Osteoblast (primary cell): ENCODE data around the gene HOXA1. TPM values are rescaled to one million over a fixed set of nuclear protein-coding genes. Genes with fewer than 3 reads are reported as not detected.

Source experiments
- DNase-seq: peaks from one replicate; pipeline ENCODE4 v3.0.0; 2011; ENCODE audit warnings: low spot score, mixed read lengths; ENCODE audit not compliant: insufficient read length; ENCODE audit errors: missing footprints
- H2AFZ ChIP-seq: 2 replicates; pipeline ENCODE4 v1.6.0; 2011; ENCODE audit warnings: mild to moderate bottlenecking, low read length
- H3K27ac ChIP-seq: 2 replicates; pipeline ENCODE4 v1.5.1; 2011; ENCODE audit warnings: mild to moderate bottlenecking, low read depth, low read length, moderate library complexity
- H3K27me3 ChIP-seq: 2 replicates; pipeline ENCODE4 v1.6.0; 2012; ENCODE audit warnings: mild to moderate bottlenecking, control low read depth, inconsistent platforms, low read length, moderate library complexity; ENCODE audit not compliant: insufficient read depth
- H3K36me3 ChIP-seq: 2 replicates; pipeline ENCODE4 v1.5.1; 2011; ENCODE audit warnings: mild to moderate bottlenecking, low read length, control low read depth, moderate library complexity; ENCODE audit not compliant: insufficient read depth
- H3K4me1 ChIP-seq: 2 replicates; pipeline ENCODE4 v1.5.1; 2011; ENCODE audit warnings: mild to moderate bottlenecking, low read length, control low read depth, moderate library complexity; ENCODE audit not compliant: insufficient read depth
- H3K4me2 ChIP-seq: 2 replicates; pipeline ENCODE4 v1.6.0; 2011; ENCODE audit warnings: mild to moderate bottlenecking, low read length; ENCODE audit not compliant: insufficient read depth
- H3K4me3 ChIP-seq: fragments of 200-600 bp; sonication (generic); 3 replicates; pipeline ENCODE4 v1.5.1; 2012; ENCODE audit warnings: mild to moderate bottlenecking, low read length, inconsistent platforms; ENCODE audit not compliant: insufficient read depth
- H3K79me2 ChIP-seq: 2 replicates; pipeline ENCODE4 v1.6.0; 2012; ENCODE audit warnings: mild to moderate bottlenecking, low read length, control low read depth, inconsistent platforms; ENCODE audit not compliant: insufficient read depth
- H3K9me3 ChIP-seq: 2 replicates; pipeline ENCODE4 v1.5.1; 2011; ENCODE audit warnings: low read depth, low read length, control low read depth
- H4K20me1 ChIP-seq: 2 replicates; pipeline ENCODE4 v1.6.0; 2012; ENCODE audit warnings: mild to moderate bottlenecking, low read length, control low read depth; ENCODE audit not compliant: insufficient read depth
- CTCF ChIP-seq: IDR thresholded peaks from 2 replicates; pipeline ENCODE4 v1.5.1; 2011; ENCODE audit warnings: mild to moderate bottlenecking, low read depth, low read length, moderate library complexity; ENCODE audit errors: extremely low read depth
- total RNA-seq: library from RNA; depleted of rRNA; stranded (reverse); fragments of >200 nt; gene quantifications from 2 replicates; pipeline ENCODE4 v1.2.3, GENCODE V29; 2012

Gene HOXA1
- total RNA-seq, 1 donor, result 0.72 TPM

- Histone ChIP-seq H3K4me3 (no peak overlapping the region), H3K4me2 (no peak overlapping the region), H3K4me1 (peaks cover 4% of the 10 kb centered on the region), H2AFZ (no peak overlapping the region), H3K79me2 (no peaks in the 10 kb centered on the region), H4K20me1 (no peaks in the 10 kb centered on the region), H3K27ac (no peak overlapping the region), H3K36me3 (no peaks in the 10 kb centered on the region), H3K9me3 (no peaks in the 10 kb centered on the region), H3K27me3 (no peaks in the 10 kb centered on the region)
- no peak for DNase-seq
- TF ChIP-seq CTCF, result no peak
Observed at GRCh38 chr7:27083646-27084045, 12.2 kb downstream of the HOXA1 start.

GRCh38 chr7:27082171-27082570 is 13.6 kb downstream of the HOXA1 start:
- Histone ChIP-seq H3K79me2 (no peaks in the 10 kb centered on the region), H3K27ac (no peak overlapping the region), H3K4me1 (peaks cover 4% of the 10 kb centered on the region), H3K4me2 (no peak overlapping the region), H3K27me3 (no peaks in the 10 kb centered on the region), H3K9me3 (no peaks in the 10 kb centered on the region), H3K4me3 (no peak overlapping the region), H3K36me3 (no peaks in the 10 kb centered on the region), H4K20me1 (no peaks in the 10 kb centered on the region), H2AFZ (no peak overlapping the region)
- DNase-seq, result no peak
- TF ChIP-seq CTCF, result no peak

- no peaks in the 10 kb centered on the region for H3K36me3 ChIP-seq
- H3K4me1 ChIP-seq, result peaks cover 4% of the 10 kb centered on the region
- no peaks in the 10 kb centered on the region for H3K9me3 ChIP-seq
- no peak overlapping the region for H3K27ac ChIP-seq
- H3K4me2 ChIP-seq, result no peak overlapping the region
- no peaks in the 10 kb centered on the region for H3K27me3 ChIP-seq
- no peak overlapping the region for H3K4me3 ChIP-seq
- no peak for TF ChIP-seq CTCF
- no peaks in the 10 kb centered on the region for H4K20me1 ChIP-seq
- H2AFZ ChIP-seq, result no peak overlapping the region
- no peaks in the 10 kb centered on the region for H3K79me2 ChIP-seq
- no peak for DNase-seq
Observed at GRCh38 chr7:27080844-27081436, 14.9 kb downstream of the HOXA1 start.

GRCh38 chr7:27079234-27079975 is 16.4 kb downstream of the HOXA1 start:
- Histone ChIP-seq H3K27ac (no peak overlapping the region), H3K4me1 (peaks cover 4% of the 10 kb centered on the region), H3K79me2 (no peaks in the 10 kb centered on the region), H3K36me3 (no peaks in the 10 kb centered on the region), H2AFZ (no peak overlapping the region), H4K20me1 (no peaks in the 10 kb centered on the region), H3K27me3 (no peaks in the 10 kb centered on the region), H3K4me3 (no peak overlapping the region), H3K4me2 (no peak overlapping the region), H3K9me3 (no peaks in the 10 kb centered on the region)
- no peak for DNase-seq
- no peak for TF ChIP-seq CTCF
